AG09319 (cell line): ENCODE results near the gene KRTAP1-3.

Experiments used
- DNase-seq: peaks from one replicate; pipeline ENCODE4 v3.0.0-alpha.2; 2010; ENCODE audit warnings: low read depth; ENCODE audit errors: extremely low read depth
- TF ChIP-seq, protein P1 (sequence below): IDR thresholded peaks from 2 replicates; pipeline ENCODE4 v1.5.1; 2011; ENCODE audit warnings: low read depth, mild to moderate bottlenecking, inconsistent platforms, low read length, moderate library complexity

The KRTAP1-3 gene

DNA sequence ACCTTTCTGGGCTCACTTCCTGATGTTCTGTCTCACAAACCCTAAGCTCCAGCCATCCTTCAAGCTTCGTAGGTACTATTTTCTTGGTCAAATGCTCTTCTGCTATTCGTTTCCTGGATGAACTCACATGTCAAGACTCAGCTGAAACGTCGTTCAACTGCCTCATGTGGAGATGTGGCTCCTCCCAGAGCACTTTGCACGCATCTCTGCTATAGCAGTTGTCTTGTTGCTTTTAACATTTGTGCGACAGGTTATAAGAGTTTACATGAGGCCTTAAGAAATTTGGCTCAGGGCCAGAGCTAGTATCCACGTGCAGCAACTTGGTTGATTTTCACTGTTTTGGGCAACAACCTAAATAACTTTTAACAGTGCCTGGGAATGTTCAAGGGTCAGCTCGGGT lies 47.8 kb downstream of the KRTAP1-3 start:
- no peak for DNase-seq
- TF ChIP-seq, protein P1, sequence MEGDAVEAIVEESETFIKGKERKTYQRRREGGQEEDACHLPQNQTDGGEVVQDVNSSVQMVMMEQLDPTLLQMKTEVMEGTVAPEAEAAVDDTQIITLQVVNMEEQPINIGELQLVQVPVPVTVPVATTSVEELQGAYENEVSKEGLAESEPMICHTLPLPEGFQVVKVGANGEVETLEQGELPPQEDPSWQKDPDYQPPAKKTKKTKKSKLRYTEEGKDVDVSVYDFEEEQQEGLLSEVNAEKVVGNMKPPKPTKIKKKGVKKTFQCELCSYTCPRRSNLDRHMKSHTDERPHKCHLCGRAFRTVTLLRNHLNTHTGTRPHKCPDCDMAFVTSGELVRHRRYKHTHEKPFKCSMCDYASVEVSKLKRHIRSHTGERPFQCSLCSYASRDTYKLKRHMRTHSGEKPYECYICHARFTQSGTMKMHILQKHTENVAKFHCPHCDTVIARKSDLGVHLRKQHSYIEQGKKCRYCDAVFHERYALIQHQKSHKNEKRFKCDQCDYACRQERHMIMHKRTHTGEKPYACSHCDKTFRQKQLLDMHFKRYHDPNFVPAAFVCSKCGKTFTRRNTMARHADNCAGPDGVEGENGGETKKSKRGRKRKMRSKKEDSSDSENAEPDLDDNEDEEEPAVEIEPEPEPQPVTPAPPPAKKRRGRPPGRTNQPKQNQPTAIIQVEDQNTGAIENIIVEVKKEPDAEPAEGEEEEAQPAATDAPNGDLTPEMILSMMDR, result no peak

DNA sequence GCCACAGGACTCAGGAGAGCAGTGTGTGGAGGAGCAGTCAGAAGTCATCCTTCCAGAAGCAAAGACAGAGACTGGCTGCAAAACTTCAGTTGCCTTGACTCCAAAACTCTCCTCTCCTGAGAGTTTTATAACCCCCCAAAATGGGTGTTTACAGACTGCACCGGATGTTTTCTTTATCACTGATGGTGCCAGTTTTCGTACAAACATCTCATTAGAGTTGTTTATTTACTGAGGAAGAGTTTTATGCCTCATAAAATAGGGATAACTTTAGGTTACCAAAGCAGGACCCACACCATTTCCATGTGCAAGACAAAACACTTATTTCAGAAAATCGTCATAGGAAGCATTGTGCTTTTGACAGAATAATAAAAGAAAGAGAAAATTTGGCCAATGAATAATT lies 50.4 kb downstream of the KRTAP1-3 start, which contains the start of gene KRT40:
KRT40 (minus strand) TSS at position 101 of the 400 bp plus-strand sequence; CDS start at position 48, 53 bp downstream.
- DNase-seq, result no peak
- TF ChIP-seq, protein P1, result no peak
